Spleen (tissue), 11 donors: ENCODE results near the gene CUX1. TPM values are rescaled to one million over a fixed set of nuclear protein-coding genes. Genes with fewer than 3 reads are reported as not detected.

Experiments
- DNase-seq: peaks from one replicate; pipeline ENCODE4 v3.0.0-alpha.2; 2020
- H3K27ac ChIP-seq, 8 donors: fragments of 200-600 bp; sonication (generic) in 7 of 8; 1 replicate in 4 of 8; 2 replicates in 4 of 8; pipeline versions ENCODE4 v1.5.0 to v1.8.0; 2016 to 2021; ENCODE audit warnings: inconsistent platforms in 4 of 8, mild to moderate bottlenecking in 4 of 8, moderate library complexity in 1 of 8
- H3K27me3 ChIP-seq, 7 donors: fragments of 200-600 bp; sonication (generic) in 6 of 7; replicated peaks in 1 of 7; 1 replicate in 4 of 7; 2 replicates in 3 of 7; pipeline versions ENCODE4 v1.5.0 to v1.8.0; 2016 to 2021; ENCODE audit warnings: inconsistent platforms in 3 of 7, mild to moderate bottlenecking in 1 of 7
- H3K36me3 ChIP-seq, 6 donors: fragments of 200-600 bp; sonication (generic) in 5 of 6; 1 replicate in 4 of 6; 2 replicates in 2 of 6; pipeline versions ENCODE4 v1.5.0 to v1.8.0; 2016 to 2021; ENCODE audit warnings: inconsistent platforms in 2 of 6
- H3K4me1 ChIP-seq, 6 donors: fragments of 200-600 bp; sonication (generic) in 5 of 6; 1 replicate in 3 of 6; 2 replicates in 3 of 6; pipeline versions ENCODE4 v1.5.0 to v1.8.0; 2016 to 2021; ENCODE audit warnings: inconsistent platforms in 3 of 6
- H3K4me3 ChIP-seq, 8 donors: fragments of 200-600 bp; sonication (generic) in 7 of 8; 1 replicate in 4 of 8; 2 replicates in 4 of 8; pipeline versions ENCODE4 v1.5.0 to v1.8.0; 2016 to 2021; ENCODE audit warnings: inconsistent platforms in 4 of 8, mild to moderate bottlenecking in 4 of 8, moderate library complexity in 2 of 8
- H3K9me3 ChIP-seq, 8 donors: fragments of 200-600 bp; sonication (generic) in 7 of 8; 1 replicate in 4 of 8; 2 replicates in 4 of 8; pipeline versions ENCODE4 v1.5.0 to v1.8.0; 2016 to 2021; ENCODE audit warnings: inconsistent platforms in 4 of 8
- CTCF ChIP-seq, 11 experiments: fragments of 200-600 bp in 7 of 11; fragments of 450-650 bp in 4 of 11; sonication (generic) in 4 of 11; IDR thresholded peaks in 8 of 11; conservative IDR thresholded peaks in 3 of 11; 1 replicate in 7 of 11; 2 replicates in 4 of 11; pipeline versions ENCODE4 v1.4.0 to v1.8.0; 2016 to 2021; ENCODE audit warnings: antibody characterized with exemption in 11 of 11, inconsistent platforms in 4 of 11, mild to moderate bottlenecking in 1 of 11
- POLR2A ChIP-seq, 3 donors: fragments of 450-650 bp; IDR thresholded peaks; one replicate each; pipeline ENCODE4 v1.5.1; 2017; ENCODE audit warnings: antibody characterized with exemption in 3 of 3, mild to moderate bottlenecking in 1 of 3
- POLR2AphosphoS5 ChIP-seq, 3 donors: sonication (generic); formaldehyde crosslinking; IDR thresholded peaks; one replicate each; pipeline ENCODE4 v1.5.1; 2017; ENCODE audit warnings: antibody characterized with exemption in 3 of 3
- WGBS, 5 donors: extraction: QIAGEN DNeasy Blood & Tissue Kit in 3 of 5; methylation state at CpG; one replicate each; pipeline versions ENCODE4 v1.1.5 to v1.1.7; 2013 to 2018; 5-methylcytosine and 5-hydroxymethylcytosine counted together
- intact Hi-C: fragments of 100-400 bp; cut with DNase I; formaldehyde crosslinking; loops from one replicate; pipeline ENCODE4 v1.15.0; 2023; ENCODE audit warnings: low total_unique reads
- polyA plus RNA-seq, 3 donors: library from polyadenylated mRNA; stranded (reverse); fragments of 200-250 nt; gene quantifications; one replicate each; pipeline ENCODE4 v1.2.1, GENCODE V29; 2013
- total RNA-seq, 7 donors: library from RNA; depleted of rRNA in 3 of 7; stranded (reverse); fragments of >200 nt in 3 of 7; fragmentation: NEBNext Ultra II Directional in 4 of 7; extraction: Animal tissue kit (Norgen Biotek cat#: 25700) in 4 of 7; gene quantifications; one replicate each; pipeline versions ENCODE4 v1.1.0 to v1.2.1, GENCODE V29; 2016 to 2021
- donor health status: healthy with polysubstance abuse.
- donor health status: DM: no; HTN: no; CAD: no; lungs with moderate emphysema.
- donor health status: DM: no; HTN: no; CAD: no.
- donor health status: Bipolar disorder and iron deficiency.
- donor health status: healthy.
- donor health status: DM: no; HTN: no; CAD: no.
- donor health status: DM: yes; HTN: yes; CAD: no.

Gene CUX1
- total and polyA plus RNA-seq, 10 donors, result 9.1 to 95.8 (median 61.9) TPM

DNA sequence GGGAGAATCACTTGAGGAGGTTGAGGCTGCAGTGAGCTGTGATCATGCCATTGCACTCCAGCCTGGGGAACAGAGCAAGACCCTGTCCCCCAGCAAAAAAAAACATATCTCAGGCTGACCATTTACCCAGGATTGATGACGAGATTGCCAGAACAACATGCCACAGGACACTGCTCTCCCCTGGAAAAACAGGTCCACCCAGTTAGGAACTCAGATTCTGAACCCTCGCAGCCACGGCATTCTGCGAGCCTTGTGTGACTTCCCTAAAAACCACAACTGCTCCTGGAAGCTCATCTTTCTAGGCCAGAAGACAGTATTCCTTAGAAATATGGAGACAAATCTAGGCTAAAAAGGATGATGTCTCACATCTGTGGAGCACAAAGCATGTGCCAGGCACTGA is 427.2 kb downstream of the CUX1 start:
- H3K4me1 ChIP-seq, result no peaks in the 10 kb centered on the region
- H3K9me3 ChIP-seq, result no peaks in the 10 kb centered on the region
- 77 to 92% (median 88%) methylated on average over 4 of the region's 4 CpGs for WGBS, 5 donors
- H3K27me3 ChIP-seq, result no peaks in the 10 kb centered on the region
- intact Hi-C loops, result no loop called here
- no peak overlapping the region for H3K27ac ChIP-seq
- no peak overlapping the region for H3K4me3 ChIP-seq
- TF ChIP-seq POLR2AphosphoS5 (IDR thresholded peaks at IDR 0.05), result no peak
- no peak for TF ChIP-seq CTCF (IDR thresholded peaks at IDR 0.05 in 8 of 11, conservative IDR thresholded peaks at IDR 0.05 in 3 of 11)
- TF ChIP-seq POLR2A (IDR thresholded peaks at IDR 0.05), result no peak
- H3K36me3 ChIP-seq, result peaks cover 0 to 99% (median 30%) of the 10 kb centered on the region in 6 donors
- no peak for DNase-seq

- peaks cover 0 to 86% (median 22%) of the 10 kb centered on the region in 6 donors for H3K36me3 ChIP-seq
- 87 to 96% (median 95%) methylated on average over 8 to 14 of the region's 14 CpGs for WGBS, 5 donors
Observed at GRCh38 chr7:102248081-102248455, 430.6 kb downstream of the CUX1 start.

DNA sequence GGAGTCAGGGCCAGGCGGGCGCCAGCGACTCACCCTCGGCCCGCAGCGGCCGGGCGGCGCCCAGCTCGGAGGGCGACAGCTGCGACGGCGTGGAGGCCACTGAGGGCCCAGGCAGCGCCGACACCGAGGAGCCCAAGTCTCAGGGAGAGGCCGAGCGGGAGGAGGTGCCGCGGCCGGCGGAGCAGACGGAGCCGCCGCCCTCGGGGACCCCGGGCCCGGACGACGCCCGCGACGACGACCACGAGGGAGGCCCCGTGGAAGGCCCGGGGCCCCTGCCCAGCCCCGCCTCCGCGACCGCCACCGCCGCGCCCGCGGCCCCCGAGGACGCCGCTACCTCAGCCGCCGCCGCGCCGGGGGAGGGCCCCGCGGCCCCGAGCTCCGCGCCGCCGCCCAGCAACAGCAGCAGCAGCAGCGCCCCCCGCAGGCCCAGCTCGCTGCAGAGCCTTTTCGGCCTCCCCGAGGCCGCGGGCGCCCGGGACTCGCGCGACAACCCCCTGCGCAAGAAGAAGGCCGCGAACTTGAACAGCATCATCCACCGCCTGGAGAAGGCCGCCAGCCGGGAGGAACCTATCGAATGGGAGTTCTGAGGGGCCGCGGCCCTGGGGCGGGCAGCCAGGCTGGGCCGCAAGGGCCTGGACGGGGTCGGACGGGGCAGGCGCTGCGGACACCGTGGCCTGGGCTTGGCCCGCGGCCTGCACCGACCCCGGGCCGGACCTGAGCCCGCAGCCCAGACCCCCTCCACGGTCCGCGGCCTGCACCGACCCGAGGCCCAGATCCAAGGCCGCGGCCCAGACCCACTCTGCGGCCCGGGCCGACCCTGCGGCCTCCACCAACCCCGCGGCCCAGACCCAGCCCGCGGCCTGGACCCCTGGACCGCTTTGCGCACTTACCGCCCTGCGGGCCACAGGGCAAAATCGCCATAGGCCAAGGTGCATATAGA is 431.3 kb downstream of the CUX1 start:
- H3K36me3 ChIP-seq, result peaks cover 0 to 86% (median 22%) of the 10 kb centered on the region in 6 donors
- intact Hi-C loops, result no loop called here
- H3K9me3 ChIP-seq, result no peaks in the 10 kb centered on the region
- H3K4me3 ChIP-seq, result no peak overlapping the region
- TF ChIP-seq POLR2A (IDR thresholded peaks at IDR 0.05), result no peak
- no peak for TF ChIP-seq POLR2AphosphoS5 (IDR thresholded peaks at IDR 0.05)
- no peak for TF ChIP-seq CTCF (IDR thresholded peaks at IDR 0.05 in 8 of 11, conservative IDR thresholded peaks at IDR 0.05 in 3 of 11)
- H3K27ac ChIP-seq, result no peak overlapping the region
- H3K4me1 ChIP-seq, result no peaks in the 10 kb centered on the region
- WGBS, 5 donors, result 93 to 97% (median 96%) methylated on average over 60 to 117 of the region's 117 CpGs
- no peak for DNase-seq
- H3K27me3 ChIP-seq, result no peaks in the 10 kb centered on the region

More at GRCh38 chr7:102248081-102248455, 430.6 kb downstream of the CUX1 start:
- intact Hi-C loops, result no loop called here
- H3K27me3 ChIP-seq, result no peaks in the 10 kb centered on the region
- no peak for DNase-seq
- no peak overlapping the region for H3K4me3 ChIP-seq
- no peaks in the 10 kb centered on the region for H3K4me1 ChIP-seq
- no peak overlapping the region for H3K27ac ChIP-seq
- TF ChIP-seq POLR2AphosphoS5 (IDR thresholded peaks at IDR 0.05), result no peak
- no peak for TF ChIP-seq POLR2A (IDR thresholded peaks at IDR 0.05)
- TF ChIP-seq CTCF (IDR thresholded peaks at IDR 0.05 in 8 of 11, conservative IDR thresholded peaks at IDR 0.05 in 3 of 11), result no peak
- H3K9me3 ChIP-seq, result no peaks in the 10 kb centered on the region
